ENCODE results near the gene MTA1. TPM values are rescaled to one million over a fixed set of nuclear protein-coding genes. Genes with fewer than 3 reads are reported as not detected.

MTA1 gene
- 41.8 TPM for total RNA-seq
- polyA plus RNA-seq (ENCODE audit: insufficient read depth in 1 of 8, insufficient read length in 8 of 8, low replicate concordance in 1 of 8), result 100 to 1,000 TPM in 3 of 8 donors, 10 to 100 TPM in 5; 64.1 to 112 (median 91.3) TPM
- long read RNA-seq, donor 1, partial matches to known transcripts, result 0 of 5 reads
- long read RNA-seq, donor 1, other reads (novel, unspliced or antisense), result 0 of 5 reads
- long read RNA-seq, donor 2, partial matches to known transcripts, result 0 of 1 reads
- long read RNA-seq, donor 2, other reads (novel, unspliced or antisense), result 0 of 1 reads
- long read RNA-seq, donor 3, transcript MTA1-201 (21 exons, 2,876 nt), result major isoform, 10 of 17 reads
- long read RNA-seq, donor 3, partial matches to known transcripts, result 5 of 17 reads
- long read RNA-seq, donor 3, other reads (novel, unspliced or antisense), result 0 of 17 reads
- long read RNA-seq, donor 4, partial matches to known transcripts, result 6 of 13 reads
- long read RNA-seq, donor 4, other reads (novel, unspliced or antisense), result 0 of 13 reads
- long read RNA-seq, donor 5, transcript MTA1-212 (2 exons, 700 nt), result major isoform, 6 of 24 reads
- long read RNA-seq, donor 5, partial matches to known transcripts, result 10 of 24 reads
- long read RNA-seq, donor 5, other reads (novel, unspliced or antisense), result 0 of 24 reads
- long read RNA-seq, donor 6, transcript MTA1-212 (2 exons, 700 nt), result major isoform, 6 of 16 reads
- long read RNA-seq, donor 6, partial matches to known transcripts, result 5 of 16 reads
- long read RNA-seq, donor 6, other reads (novel, unspliced or antisense), result 0 of 16 reads
- long read RNA-seq, donor 7, transcript MTA1-201 (21 exons, 2,876 nt), result major isoform, 6 of 15 reads
- long read RNA-seq, donor 7, partial matches to known transcripts, result 5 of 15 reads
- long read RNA-seq, donor 7, other reads (novel, unspliced or antisense), result 0 of 15 reads
- long read RNA-seq, donor 8, partial matches to known transcripts, result 12 of 19 reads
- long read RNA-seq, donor 8, other reads (novel, unspliced or antisense), result 0 of 19 reads
- long read RNA-seq, donor 9, partial matches to known transcripts, result 0 of 4 reads
- long read RNA-seq, donor 9, other reads (novel, unspliced or antisense), result 0 of 4 reads
- long read RNA-seq, donor 10, partial matches to known transcripts, result 5 of 10 reads
- long read RNA-seq, donor 10, other reads (novel, unspliced or antisense), result 0 of 10 reads
- long read RNA-seq, donor 11, partial matches to known transcripts, result 0 of 4 reads
- long read RNA-seq, donor 11, other reads (novel, unspliced or antisense), result 0 of 4 reads

- Histone ChIP-seq H3K27me3 (ENCODE audit: control insufficient read depth, insufficient read depth, low read length) (no peaks in the 10 kb centered on the region), H3K4me3 (ENCODE audit: low read length) (peak within 1 kb of the TSS; percentile 78), H3K27ac (ENCODE audit: low read length) (peak within 1 kb of the TSS; percentile 78), H3K4me1 (ENCODE audit: control insufficient read depth, insufficient read depth, low read length) (peaks cover 40% of the 10 kb centered on the region), H3K36me3 (ENCODE audit: control insufficient read depth, insufficient read depth, low read length) (peaks cover 3% of the 10 kb centered on the region), H3K9me3 (replicated peaks; ENCODE audit: control insufficient read depth, low read depth, low read length) (no peaks in the 10 kb centered on the region)
- 5% methylated on average over 52 of the region's 96 CpGs for WGBS (ENCODE audit: insufficient coverage)
- DNase-seq, result peak; percentile 65
Measured at GRCh38 chr14:105419195-105420091, at the start of gene MTA1. TSS of gene MTA1 (plus strand) at chr14:105419827. CDS start at chr14:105420036, 209 bp downstream.

GRCh38 chr14:105374389-105374788 is 45.2 kb upstream of the MTA1 start:
- H3K27ac ChIP-seq (ENCODE audit: low read length), result no peak overlapping the region
- no peak overlapping the region for H3K4me3 ChIP-seq (ENCODE audit: low read length)
- no peaks in the 10 kb centered on the region for H3K27me3 ChIP-seq (ENCODE audit: control insufficient read depth, insufficient read depth, low read length)
- 80% methylated on average over 5 of the region's 11 CpGs for WGBS (ENCODE audit: insufficient coverage)
- H3K9me3 ChIP-seq (replicated peaks; ENCODE audit: control insufficient read depth, low read depth, low read length), result no peaks in the 10 kb centered on the region
- peaks cover 16% of the 10 kb centered on the region for H3K36me3 ChIP-seq (ENCODE audit: control insufficient read depth, insufficient read depth, low read length)
- no peak for DNase-seq
- H3K4me1 ChIP-seq (ENCODE audit: control insufficient read depth, insufficient read depth, low read length), result peaks cover 4% of the 10 kb centered on the region

GRCh38 chr14:105375635-105376057 is 44.0 kb upstream of the MTA1 start:
- no peak for DNase-seq
- Histone ChIP-seq H3K36me3 (ENCODE audit: control insufficient read depth, insufficient read depth, low read length) (peaks cover 19% of the 10 kb centered on the region), H3K27ac (ENCODE audit: low read length) (no peak overlapping the region), H3K9me3 (replicated peaks; ENCODE audit: control insufficient read depth, low read depth, low read length) (no peaks in the 10 kb centered on the region), H3K4me3 (ENCODE audit: low read length) (no peak overlapping the region), H3K27me3 (ENCODE audit: control insufficient read depth, insufficient read depth, low read length) (no peaks in the 10 kb centered on the region), H3K4me1 (ENCODE audit: control insufficient read depth, insufficient read depth, low read length) (peaks cover 4% of the 10 kb centered on the region)
- WGBS (ENCODE audit: insufficient coverage), result 52% methylated on average over 2 of the region's 4 CpGs

- Histone ChIP-seq H3K4me1 (ENCODE audit: control insufficient read depth, insufficient read depth, low read length) (no peaks in the 10 kb centered on the region), H3K27ac (ENCODE audit: low read length) (no peak overlapping the region), H3K27me3 (ENCODE audit: control insufficient read depth, insufficient read depth, low read length) (no peaks in the 10 kb centered on the region), H3K36me3 (ENCODE audit: control insufficient read depth, insufficient read depth, low read length) (peaks cover 20% of the 10 kb centered on the region), H3K4me3 (ENCODE audit: low read length) (no peak overlapping the region), H3K9me3 (replicated peaks; ENCODE audit: control insufficient read depth, low read depth, low read length) (no peaks in the 10 kb centered on the region)
- 76% methylated on average over 34 of the region's 34 CpGs for WGBS (ENCODE audit: insufficient coverage)
- no peak for DNase-seq
Measured at GRCh38 chr14:105376521-105377440, 42.8 kb upstream of the MTA1 start.

GRCh38 chr14:105377555-105378182 is 42.0 kb upstream of the MTA1 start:
- 85% methylated on average over 22 of the region's 23 CpGs for WGBS (ENCODE audit: insufficient coverage)
- no peak for DNase-seq

DNA sequence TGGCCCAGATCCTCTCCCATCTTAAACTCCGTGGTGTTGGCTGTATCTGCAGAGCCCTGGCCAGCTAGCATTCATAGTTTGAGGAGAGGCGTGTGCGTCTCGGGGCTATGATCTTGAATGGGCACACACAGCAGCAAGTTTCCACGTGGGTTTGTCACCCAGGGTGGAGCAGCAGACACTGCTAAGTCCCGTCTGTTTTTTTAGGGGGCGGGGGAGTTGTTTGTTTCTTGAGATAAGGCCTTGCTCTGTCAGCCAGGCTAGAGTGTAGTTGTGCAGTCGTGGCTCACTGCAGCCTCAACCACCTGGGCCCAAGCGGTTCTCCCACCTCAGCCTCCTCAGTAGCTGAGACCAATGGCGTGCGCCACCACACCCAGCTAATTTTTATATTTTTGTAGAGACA is 41.4 kb upstream of the MTA1 start:
- 91% methylated on average over 5 of the region's 11 CpGs for WGBS (ENCODE audit: insufficient coverage)
- no peak for DNase-seq
- Histone ChIP-seq H3K4me1 (ENCODE audit: control insufficient read depth, insufficient read depth, low read length) (no peaks in the 10 kb centered on the region), H3K36me3 (ENCODE audit: control insufficient read depth, insufficient read depth, low read length) (peaks cover 34% of the 10 kb centered on the region), H3K27me3 (ENCODE audit: control insufficient read depth, insufficient read depth, low read length) (no peaks in the 10 kb centered on the region), H3K9me3 (replicated peaks; ENCODE audit: control insufficient read depth, low read depth, low read length) (no peaks in the 10 kb centered on the region), H3K4me3 (ENCODE audit: low read length) (no peak overlapping the region), H3K27ac (ENCODE audit: low read length) (no peak overlapping the region)

More at GRCh38 chr14:105377555-105378182, 42.0 kb upstream of the MTA1 start:
- Histone ChIP-seq H3K9me3 (replicated peaks; ENCODE audit: control insufficient read depth, low read depth, low read length) (no peaks in the 10 kb centered on the region), H3K4me3 (ENCODE audit: low read length) (no peak overlapping the region), H3K36me3 (ENCODE audit: control insufficient read depth, insufficient read depth, low read length) (peaks cover 28% of the 10 kb centered on the region), H3K27ac (ENCODE audit: low read length) (no peak overlapping the region), H3K4me1 (ENCODE audit: control insufficient read depth, insufficient read depth, low read length) (no peaks in the 10 kb centered on the region), H3K27me3 (ENCODE audit: control insufficient read depth, insufficient read depth, low read length) (no peaks in the 10 kb centered on the region)

DNA sequence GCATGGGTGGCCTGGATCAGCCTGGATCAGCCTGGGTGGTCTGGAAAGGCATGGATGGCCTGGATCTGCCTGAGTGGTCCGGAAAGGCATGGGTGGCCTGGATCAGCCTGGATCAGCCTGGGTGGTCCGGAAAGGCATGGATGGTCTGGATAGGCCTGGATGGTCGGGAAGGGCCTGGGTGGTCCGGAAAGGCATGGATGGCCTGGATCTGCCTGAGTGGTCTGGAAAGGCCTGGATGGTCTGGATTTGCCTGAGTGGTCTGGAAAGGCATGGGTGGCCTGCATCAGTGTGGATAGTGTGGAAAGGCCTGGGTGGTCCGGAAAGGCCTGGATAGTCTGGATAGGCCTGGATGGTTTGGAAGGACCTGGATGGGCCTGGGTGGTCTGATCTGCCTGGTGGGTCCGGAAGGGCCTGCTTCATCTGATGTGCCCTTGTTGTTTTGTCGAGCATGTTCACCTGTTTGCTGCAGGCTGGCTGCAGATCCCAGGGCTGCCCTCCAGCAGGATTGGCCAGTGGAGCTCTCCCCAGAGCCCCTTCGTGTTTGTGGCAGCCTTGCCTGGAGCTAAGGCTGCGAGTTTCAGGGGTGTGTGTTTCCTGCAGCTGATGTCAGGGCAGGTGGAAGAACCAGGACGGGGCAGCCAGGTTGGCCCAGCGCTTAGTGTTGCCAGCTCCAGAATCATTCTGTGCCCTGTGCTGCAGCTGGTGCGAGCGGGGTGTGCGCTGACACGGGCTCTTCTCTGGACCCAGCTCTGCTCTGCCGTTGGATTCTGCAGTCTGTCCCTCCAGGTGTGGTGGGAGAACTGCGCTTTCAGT is 40.5 kb upstream of the MTA1 start:
- DNase-seq, result no peak
- Histone ChIP-seq H3K27ac (ENCODE audit: low read length) (no peak overlapping the region), H3K4me3 (ENCODE audit: low read length) (no peak overlapping the region), H3K4me1 (ENCODE audit: control insufficient read depth, insufficient read depth, low read length) (no peaks in the 10 kb centered on the region), H3K36me3 (ENCODE audit: control insufficient read depth, insufficient read depth, low read length) (peaks cover 43% of the 10 kb centered on the region), H3K27me3 (ENCODE audit: control insufficient read depth, insufficient read depth, low read length) (no peaks in the 10 kb centered on the region), H3K9me3 (replicated peaks; ENCODE audit: control insufficient read depth, low read depth, low read length) (no peaks in the 10 kb centered on the region)
- 85% methylated on average over 17 of the region's 17 CpGs for WGBS (ENCODE audit: insufficient coverage)

DNA sequence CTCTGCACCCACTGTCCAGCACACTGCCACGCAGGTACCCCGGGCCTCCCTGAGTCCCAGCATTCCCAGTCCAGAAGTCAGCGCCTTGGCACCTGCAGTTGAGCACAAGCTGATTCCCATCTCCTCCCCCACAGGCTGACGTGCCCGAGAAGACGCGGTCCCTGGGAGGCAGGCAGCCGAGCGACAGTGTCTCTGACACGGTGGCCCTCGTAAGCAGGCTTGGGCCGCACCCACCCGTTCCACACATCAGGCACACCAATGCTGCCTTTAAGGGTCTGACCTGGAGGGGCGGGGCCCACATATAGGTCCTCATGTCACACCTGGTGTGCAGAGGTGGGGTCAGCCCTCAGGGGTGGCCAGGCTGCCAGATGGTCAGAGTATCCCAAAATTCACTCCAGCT is 39.7 kb upstream of the MTA1 start:
- Histone ChIP-seq H3K27me3 (ENCODE audit: control insufficient read depth, insufficient read depth, low read length) (no peaks in the 10 kb centered on the region), H3K9me3 (replicated peaks; ENCODE audit: control insufficient read depth, low read depth, low read length) (no peaks in the 10 kb centered on the region), H3K36me3 (ENCODE audit: control insufficient read depth, insufficient read depth, low read length) (peaks cover 49% of the 10 kb centered on the region), H3K4me3 (ENCODE audit: low read length) (no peak overlapping the region), H3K4me1 (ENCODE audit: control insufficient read depth, insufficient read depth, low read length) (peaks cover 7% of the 10 kb centered on the region), H3K27ac (ENCODE audit: low read length) (no peak overlapping the region)
- no peak for DNase-seq
- WGBS (ENCODE audit: insufficient coverage), result 90% methylated on average over 10 of the region's 14 CpGs
